Endothelial cell of umbilical vein (primary cell): ENCODE measurements around the gene RAD51B.

Experiments
- EZH2 ChIP-seq: IDR thresholded peaks from 2 replicates; pipeline ENCODE4 v1.6.1; 2012; ENCODE audit warnings: borderline replicate concordance, low read depth, mild to moderate bottlenecking, moderate library complexity, low read length, inconsistent platforms; ENCODE audit not compliant: severe bottlenecking
- FOS ChIP-seq: IDR thresholded peaks from 2 replicates; pipeline ENCODE4 v1.6.1; 2011; ENCODE audit warnings: mild to moderate bottlenecking, low read length, moderate library complexity, borderline replicate concordance; ENCODE audit not compliant: insufficient read depth
- GATA2 ChIP-seq: IDR thresholded peaks from 2 replicates; pipeline ENCODE4 v1.7.0; 2011; ENCODE audit warnings: low read depth, mild to moderate bottlenecking, moderate library complexity, mixed read lengths, low read length; ENCODE audit not compliant: insufficient read length, insufficient read depth
- JUN ChIP-seq: IDR thresholded peaks from 2 replicates; pipeline ENCODE4 v1.6.1; 2011; ENCODE audit warnings: borderline replicate concordance, low read depth; ENCODE audit not compliant: insufficient read length, insufficient read depth
- MYC ChIP-seq: IDR thresholded peaks from one replicate; pipeline ENCODE4 v1.6.1; 2011; ENCODE audit warnings: mild to moderate bottlenecking, low read depth, low read length
- POLR2A ChIP-seq: IDR thresholded peaks from 2 replicates; pipeline ENCODE4 v1.6.1; 2012; ENCODE audit warnings: low read depth, mild to moderate bottlenecking, control low read depth, low read length
- POLR2AphosphoS5 ChIP-seq: IDR thresholded peaks from 2 replicates; pipeline ENCODE4 v1.6.1; 2012; ENCODE audit warnings: low read depth, mild to moderate bottlenecking, control low read depth, low read length, moderate library complexity; ENCODE audit not compliant: insufficient read depth
- TF ChIP-seq, protein P1 (sequence below), 2 donors: IDR thresholded peaks; 1 replicate in 1 of 2; 2 replicates in 1 of 2; pipeline ENCODE4 v1.5.1; 2011; ENCODE audit warnings: low read length in 2 of 2, mild to moderate bottlenecking in 2 of 2, moderate library complexity in 2 of 2, control low read depth in 1 of 2, inconsistent platforms in 1 of 2, low read depth in 1 of 2; ENCODE audit not compliant: insufficient read depth in 1 of 2; ENCODE audit errors: extremely low read depth in 1 of 2
- TF ChIP-seq, protein P2 (sequence below): IDR thresholded peaks from 2 replicates; pipeline ENCODE4 v1.6.1; 2011; ENCODE audit not compliant: insufficient read depth, insufficient read length

DNA sequence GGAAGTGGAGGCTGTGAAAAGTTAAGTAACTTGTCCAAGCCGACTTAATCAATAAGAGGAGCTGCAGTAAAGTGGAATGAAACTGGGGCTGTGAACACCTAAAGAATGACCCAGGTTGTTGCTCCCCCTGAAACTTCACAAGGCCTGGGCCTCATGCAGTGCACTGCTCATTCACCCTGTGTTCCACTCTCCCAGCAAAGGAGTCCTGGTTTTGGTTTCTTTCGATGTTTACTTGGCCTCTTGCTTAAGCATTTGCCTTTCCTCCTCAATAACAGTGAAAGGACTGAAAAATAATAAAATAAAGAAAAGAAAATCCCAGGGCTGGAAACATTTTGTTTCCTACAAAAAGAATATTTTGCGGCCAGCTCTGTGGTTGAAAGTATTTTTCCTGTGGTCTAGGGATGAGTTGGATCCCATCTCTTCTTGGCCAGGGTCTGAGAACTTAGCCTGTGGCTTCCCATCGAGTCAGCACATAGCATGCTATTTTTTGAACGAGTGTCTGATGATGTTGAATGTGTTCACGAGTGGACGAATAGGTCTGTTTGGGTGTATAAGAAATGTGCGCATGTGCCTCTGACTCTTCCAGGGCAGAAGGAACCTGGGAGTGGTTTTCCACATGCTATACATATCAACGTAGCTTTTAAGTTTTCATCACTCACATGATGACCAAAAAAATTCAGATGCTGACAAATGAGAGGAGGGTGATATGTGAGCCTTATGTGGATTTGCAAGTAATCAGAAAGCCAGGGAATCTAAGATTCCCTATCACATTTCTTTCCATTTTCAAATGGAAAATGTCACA lies 623.5 kb downstream of the RAD51B start:
- TF ChIP-seq, protein P1, sequence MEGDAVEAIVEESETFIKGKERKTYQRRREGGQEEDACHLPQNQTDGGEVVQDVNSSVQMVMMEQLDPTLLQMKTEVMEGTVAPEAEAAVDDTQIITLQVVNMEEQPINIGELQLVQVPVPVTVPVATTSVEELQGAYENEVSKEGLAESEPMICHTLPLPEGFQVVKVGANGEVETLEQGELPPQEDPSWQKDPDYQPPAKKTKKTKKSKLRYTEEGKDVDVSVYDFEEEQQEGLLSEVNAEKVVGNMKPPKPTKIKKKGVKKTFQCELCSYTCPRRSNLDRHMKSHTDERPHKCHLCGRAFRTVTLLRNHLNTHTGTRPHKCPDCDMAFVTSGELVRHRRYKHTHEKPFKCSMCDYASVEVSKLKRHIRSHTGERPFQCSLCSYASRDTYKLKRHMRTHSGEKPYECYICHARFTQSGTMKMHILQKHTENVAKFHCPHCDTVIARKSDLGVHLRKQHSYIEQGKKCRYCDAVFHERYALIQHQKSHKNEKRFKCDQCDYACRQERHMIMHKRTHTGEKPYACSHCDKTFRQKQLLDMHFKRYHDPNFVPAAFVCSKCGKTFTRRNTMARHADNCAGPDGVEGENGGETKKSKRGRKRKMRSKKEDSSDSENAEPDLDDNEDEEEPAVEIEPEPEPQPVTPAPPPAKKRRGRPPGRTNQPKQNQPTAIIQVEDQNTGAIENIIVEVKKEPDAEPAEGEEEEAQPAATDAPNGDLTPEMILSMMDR (IDR thresholded peaks at IDR 0.05; ENCODE audit: extremely low read depth in 1 of 2, insufficient read depth in 1 of 2, low read depth in 1 of 2, low read length in 2 of 2): no peak
- no peak for TF ChIP-seq JUN
- no peak for TF ChIP-seq POLR2A
- TF ChIP-seq, protein P2, sequence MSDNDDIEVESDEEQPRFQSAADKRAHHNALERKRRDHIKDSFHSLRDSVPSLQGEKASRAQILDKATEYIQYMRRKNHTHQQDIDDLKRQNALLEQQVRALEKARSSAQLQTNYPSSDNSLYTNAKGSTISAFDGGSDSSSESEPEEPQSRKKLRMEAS: no peak
- TF ChIP-seq EZH2: no peak
- TF ChIP-seq POLR2AphosphoS5: no peak
- TF ChIP-seq GATA2: no peak
- no peak for TF ChIP-seq MYC
- TF ChIP-seq FOS: no peak
